ENCODE data around the gene UGT1A4. TPM values are rescaled to one million over a fixed set of nuclear protein-coding genes. Genes with fewer than 3 reads are reported as not detected.

Gene UGT1A4
- total RNA-seq, 1 donor from 2014 or later = not detected

DNA sequence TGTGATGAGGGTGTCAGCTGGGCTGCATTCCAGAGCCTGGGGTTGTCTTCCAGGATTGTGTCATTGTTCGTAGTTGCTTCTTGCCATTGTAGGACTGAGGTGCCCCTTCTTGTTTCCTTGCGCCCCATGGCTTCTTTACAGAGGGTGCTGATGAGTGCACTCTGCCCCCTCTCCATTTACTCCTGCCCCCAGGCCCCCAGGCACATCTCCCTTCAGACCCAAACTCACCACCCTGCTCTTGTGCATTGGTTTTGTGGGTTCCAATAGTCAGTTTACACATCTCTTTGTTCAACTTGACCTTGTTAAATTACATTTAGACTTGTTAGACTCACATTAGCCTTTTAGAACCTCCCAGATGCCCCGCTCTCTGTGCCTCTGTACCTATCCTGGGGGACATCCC is 102.7 kb downstream of the UGT1A4 start:
- no peak for TF ChIP-seq CTCF (IDR thresholded peaks at IDR 0.05)
- peaks cover 1% of the 10 kb centered on the region for H3K9me3 Mint-ChIP-seq (ENCODE audit: low read depth)
- no peak overlapping the region for H3K4me3 Mint-ChIP-seq (ENCODE audit: unreplicated experiment)
- peaks cover 6% of the 10 kb centered on the region for H3K27me3 Mint-ChIP-seq (ENCODE audit: low read depth)
- DNase-seq (ENCODE audit: low spot score) = peak; percentile 25
- H3K4me1 Mint-ChIP-seq (ENCODE audit: low read depth) = peaks cover 17% of the 10 kb centered on the region
- peaks cover 1% of the 10 kb centered on the region for H3K36me3 Mint-ChIP-seq (ENCODE audit: low read depth)
- H3K27ac Mint-ChIP-seq (ENCODE audit: unreplicated experiment) = no peak overlapping the region

- DNase-seq (ENCODE audit: low spot score) = no peak
- no peak overlapping the region for H3K27ac Mint-ChIP-seq (ENCODE audit: unreplicated experiment)
- peaks cover 6% of the 10 kb centered on the region for H3K9me3 Mint-ChIP-seq (ENCODE audit: low read depth)
- H3K36me3 Mint-ChIP-seq (ENCODE audit: low read depth) = peaks cover 1% of the 10 kb centered on the region
- H3K4me3 Mint-ChIP-seq (ENCODE audit: unreplicated experiment) = no peak overlapping the region
- peaks cover 12% of the 10 kb centered on the region for H3K4me1 Mint-ChIP-seq (ENCODE audit: low read depth)
- H3K27me3 Mint-ChIP-seq (ENCODE audit: low read depth) = peaks cover 6% of the 10 kb centered on the region
- no peak for TF ChIP-seq CTCF (IDR thresholded peaks at IDR 0.05)
Measured at GRCh38 chr2:233821709-233822100, 103.2 kb downstream of the UGT1A4 start.

DNA sequence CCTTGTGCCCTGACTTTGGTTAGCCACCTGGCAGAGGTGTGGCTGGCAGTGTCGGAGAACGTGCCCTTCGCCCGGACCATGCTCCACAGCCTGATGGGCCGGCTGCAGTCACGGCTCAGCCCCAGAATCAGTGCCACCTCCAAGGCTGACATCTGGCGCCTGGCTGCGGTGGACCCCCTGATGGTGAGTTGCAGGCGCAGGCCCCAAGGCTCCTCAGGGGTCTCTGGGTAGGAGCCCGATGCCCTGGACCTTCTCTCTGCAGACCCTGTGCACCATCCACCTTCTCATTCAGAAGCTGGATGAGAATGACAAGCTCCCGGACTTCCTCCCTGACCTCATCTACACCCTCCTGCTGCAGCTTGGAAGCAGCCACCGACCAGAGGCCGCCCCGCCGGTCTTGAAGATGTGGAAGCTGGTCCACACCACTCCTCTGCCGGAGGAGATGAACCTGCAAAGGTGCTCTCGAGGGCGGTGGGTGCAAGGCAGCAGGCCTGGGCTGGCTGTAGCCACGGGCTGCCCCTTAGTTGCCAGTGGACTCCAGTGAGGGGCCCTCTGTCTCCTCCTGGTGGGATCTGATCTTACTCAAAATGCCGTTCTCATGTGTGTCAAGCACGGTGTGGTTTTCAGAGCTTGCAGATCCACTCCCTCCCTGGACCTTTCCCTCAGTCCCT is 103.7 kb downstream of the UGT1A4 start:
- peaks cover 7% of the 10 kb centered on the region for H3K9me3 Mint-ChIP-seq (ENCODE audit: low read depth)
- H3K27ac Mint-ChIP-seq (ENCODE audit: unreplicated experiment) = no peak overlapping the region

More for the DNA sequence above, 103.7 kb downstream of the UGT1A4 start:
- DNase-seq (ENCODE audit: low spot score) = peak; percentile 85
- no peak overlapping the region for H3K4me3 Mint-ChIP-seq (ENCODE audit: unreplicated experiment)
- peaks cover 1% of the 10 kb centered on the region for H3K36me3 Mint-ChIP-seq (ENCODE audit: low read depth)
- TF ChIP-seq CTCF (IDR thresholded peaks at IDR 0.05) = no peak
- H3K27me3 Mint-ChIP-seq (ENCODE audit: low read depth) = peaks cover 6% of the 10 kb centered on the region
- peaks cover 7% of the 10 kb centered on the region for H3K4me1 Mint-ChIP-seq (ENCODE audit: low read depth)

Other genes with a start within 250 kb of the UGT1A4 start
- 29.4 to 38.2 TPM (median 33.1 TPM) in 3 replicates for gene USP40, start 152.0 kb upstream of the UGT1A4 start, total RNA-seq
- not detected in 3 replicates for gene UGT1A8, start 101.1 kb upstream of the UGT1A4 start, total RNA-seq
- gene UGT1A10, start 82.3 kb upstream of the UGT1A4 start, total RNA-seq = not detected in 3 replicates
- gene UGT1A9, start 46.8 kb upstream of the UGT1A4 start, total RNA-seq = 0.10 TPM in 1 of 3 replicates, not detected in the others
- gene UGT1A7, start 36.8 kb upstream of the UGT1A4 start, total RNA-seq = 0.12 to 0.23 TPM in 2 of 3 replicates, not detected in the other
- gene UGT1A6, start 25.8 kb upstream of the UGT1A4 start, total RNA-seq = 0.17 TPM in 1 of 3 replicates, not detected in the others
- not detected in 3 replicates for gene UGT1A5, start 5.8 kb upstream of the UGT1A4 start, total RNA-seq
- gene UGT1A3, start 10.3 kb downstream of the UGT1A4 start, total RNA-seq = not detected in 3 replicates
- gene UGT1A1, start 41.5 kb downstream of the UGT1A4 start, total RNA-seq = not detected in 3 replicates
- gene MROH2A, start 59.6 kb downstream of the UGT1A4 start, total RNA-seq = not detected in 3 replicates
- 6.9 to 9.2 TPM (median 8.2 TPM) in 3 replicates for gene HJURP, start 135.8 kb downstream of the UGT1A4 start, total RNA-seq
- 0.15 TPM in 1 of 3 replicates, not detected in the others for gene TRPM8, start 198.6 kb downstream of the UGT1A4 start, total RNA-seq